Measurements from ENCODE around the gene LRRC71. TPM values are rescaled to one million over a fixed set of nuclear protein-coding genes. Genes with fewer than 3 reads are reported as not detected.

The LRRC71 gene
- total and polyA plus RNA-seq, 5 donors: 0.18 to 0.31 TPM; not detected in 3

GRCh38 chr1:156898971-156899664, 21.3 kb upstream of the LRRC71 start:
- no peaks in the 10 kb centered on the region for H3K27me3 ChIP-seq (ENCODE audit: control insufficient read depth, insufficient read depth)
- ATAC-seq (no peak), DNase-seq (peak; percentile 6 to 37 (median 36))
- H3K4me3 ChIP-seq (ENCODE audit: low read length): no peak overlapping the region
- WGBS: 70% methylated on average over 12 of the region's 12 CpGs
- no peaks in the 10 kb centered on the region for H3K9me3 ChIP-seq (ENCODE audit: control insufficient read depth, low read length)
- H3K4me1 ChIP-seq (ENCODE audit: control insufficient read depth, insufficient read depth, low read length): peaks cover 21% of the 10 kb centered on the region
- no peak overlapping the region for H3K27ac ChIP-seq (ENCODE audit: low read length)
- intact Hi-C loops (cut with DNase I): no loop called here

GRCh38 chr1:156899956-156900718, 20.3 kb upstream of the LRRC71 start:
- intact Hi-C loops (cut with DNase I): no loop called here
- no peaks in the 10 kb centered on the region for H3K27me3 ChIP-seq (ENCODE audit: control insufficient read depth, insufficient read depth)
- H3K9me3 ChIP-seq (ENCODE audit: control insufficient read depth, low read length): no peaks in the 10 kb centered on the region
- H3K27ac ChIP-seq (ENCODE audit: low read length): no peak overlapping the region
- 51% methylated on average over 12 of the region's 12 CpGs for WGBS
- no peak for ATAC-seq
- H3K4me1 ChIP-seq (ENCODE audit: control insufficient read depth, insufficient read depth, low read length): peaks cover 21% of the 10 kb centered on the region
- no peak overlapping the region for H3K4me3 ChIP-seq (ENCODE audit: low read length)
- peak in 2 of 3 donors; percentile 57 to 62 for DNase-seq

- no peak for ATAC-seq
- Histone ChIP-seq H3K9me3 (ENCODE audit: control insufficient read depth, low read length) (no peaks in the 10 kb centered on the region), H3K4me1 (ENCODE audit: control insufficient read depth, insufficient read depth, low read length) (peaks cover 21% of the 10 kb centered on the region), H3K27me3 (ENCODE audit: control insufficient read depth, insufficient read depth) (no peaks in the 10 kb centered on the region), H3K4me3 (ENCODE audit: low read length) (no peak overlapping the region), H3K27ac (ENCODE audit: low read length) (no peak overlapping the region)
- 63% methylated on average over 6 of the region's 6 CpGs for WGBS
- intact Hi-C loops (cut with DNase I): no loop called here
- DNase-seq: peak in 2 of 3 donors; percentile 37 to 38
Measured at GRCh38 chr1:156900896-156901589, 19.4 kb upstream of the LRRC71 start.

- 83% methylated on average over 4 of the region's 4 CpGs for WGBS
- peak in 1 of 3 donors; percentile 30 for DNase-seq
- H3K9me3 ChIP-seq (ENCODE audit: control insufficient read depth, low read length): no peaks in the 10 kb centered on the region
- no peak for ATAC-seq
- H3K4me1 ChIP-seq (ENCODE audit: control insufficient read depth, insufficient read depth, low read length): peaks cover 21% of the 10 kb centered on the region
- H3K27me3 ChIP-seq (ENCODE audit: control insufficient read depth, insufficient read depth): no peaks in the 10 kb centered on the region
- intact Hi-C loops (cut with DNase I): no loop called here
- no peak overlapping the region for H3K4me3 ChIP-seq (ENCODE audit: low read length)
- H3K27ac ChIP-seq (ENCODE audit: low read length): no peak overlapping the region
Measured at GRCh38 chr1:156901590-156901900, 18.9 kb upstream of the LRRC71 start.

- 51% methylated on average over 23 of the region's 23 CpGs for WGBS
- intact Hi-C loops (cut with DNase I): no loop called here
- H3K27ac ChIP-seq (ENCODE audit: low read length): no peak overlapping the region
- no peaks in the 10 kb centered on the region for H3K9me3 ChIP-seq (ENCODE audit: control insufficient read depth, low read length)
- H3K27me3 ChIP-seq (ENCODE audit: control insufficient read depth, insufficient read depth): no peaks in the 10 kb centered on the region
- DNase-seq: peak in 1 of 3 donors; percentile 41
- H3K4me1 ChIP-seq (ENCODE audit: control insufficient read depth, insufficient read depth, low read length): peaks cover 21% of the 10 kb centered on the region
- no peak for ATAC-seq
- H3K4me3 ChIP-seq (ENCODE audit: low read length): no peak overlapping the region
Measured at GRCh38 chr1:156901966-156902915, 18.2 kb upstream of the LRRC71 start.

- ATAC-seq (no peak), DNase-seq (peak in 2 of 3 donors; percentile 64 to 70)
- intact Hi-C loops (cut with DNase I): no loop called here
- Histone ChIP-seq H3K27me3 (ENCODE audit: control insufficient read depth, insufficient read depth) (no peaks in the 10 kb centered on the region), H3K9me3 (ENCODE audit: control insufficient read depth, low read length) (no peaks in the 10 kb centered on the region), H3K4me3 (ENCODE audit: low read length) (no peak overlapping the region), H3K27ac (ENCODE audit: low read length) (no peak overlapping the region), H3K4me1 (ENCODE audit: control insufficient read depth, insufficient read depth, low read length) (peaks cover 21% of the 10 kb centered on the region)
- 69% methylated on average over 15 of the region's 15 CpGs for WGBS
Measured at GRCh38 chr1:156903328-156904091, 16.9 kb upstream of the LRRC71 start.

- H3K27ac ChIP-seq (ENCODE audit: low read length): no peak overlapping the region
- WGBS: 65% methylated on average over 19 of the region's 19 CpGs
- peaks cover 21% of the 10 kb centered on the region for H3K4me1 ChIP-seq (ENCODE audit: control insufficient read depth, insufficient read depth, low read length)
- H3K27me3 ChIP-seq (ENCODE audit: control insufficient read depth, insufficient read depth): no peaks in the 10 kb centered on the region
- no peak overlapping the region for H3K4me3 ChIP-seq (ENCODE audit: low read length)
- H3K9me3 ChIP-seq (ENCODE audit: control insufficient read depth, low read length): no peaks in the 10 kb centered on the region
- intact Hi-C loops (cut with DNase I): no loop called here
- ATAC-seq (no peak), DNase-seq (peak in 1 of 3 donors; percentile 50)
Measured at GRCh38 chr1:156904187-156904959, 16.1 kb upstream of the LRRC71 start.

GRCh38 chr1:156905176-156905575, 15.3 kb upstream of the LRRC71 start:
- Histone ChIP-seq H3K4me3 (ENCODE audit: low read length) (no peak overlapping the region), H3K27me3 (ENCODE audit: control insufficient read depth, insufficient read depth) (no peaks in the 10 kb centered on the region), H3K9me3 (ENCODE audit: control insufficient read depth, low read length) (no peaks in the 10 kb centered on the region), H3K27ac (ENCODE audit: low read length) (no peak overlapping the region), H3K4me1 (ENCODE audit: control insufficient read depth, insufficient read depth, low read length) (peaks cover 19% of the 10 kb centered on the region)
- DNase-seq (peak in 1 of 3 donors; percentile 37), ATAC-seq (no peak)
- 86% methylated on average over 16 of the region's 16 CpGs for WGBS
- intact Hi-C loops (cut with DNase I): no loop called here

- DNase-seq (peak in 1 of 3 donors; percentile 28), ATAC-seq (no peak)
- Histone ChIP-seq H3K27me3 (ENCODE audit: control insufficient read depth, insufficient read depth) (no peaks in the 10 kb centered on the region), H3K9me3 (ENCODE audit: control insufficient read depth, low read length) (no peaks in the 10 kb centered on the region), H3K27ac (ENCODE audit: low read length) (no peak overlapping the region), H3K4me3 (ENCODE audit: low read length) (no peak overlapping the region), H3K4me1 (ENCODE audit: control insufficient read depth, insufficient read depth, low read length) (peaks cover 15% of the 10 kb centered on the region)
- intact Hi-C loops (cut with DNase I): no loop called here
- 47% methylated on average over 4 of the region's 4 CpGs for WGBS
Measured at GRCh38 chr1:156905651-156906050, 14.8 kb upstream of the LRRC71 start.

Measured in right cardiac atrium (tissue), 5 donors.